Brain microvascular endothelial cell (primary cell): ENCODE data around the gene CRTC3.

Experiments used
- DNase-seq: peaks from one replicate; pipeline ENCODE4 v3.0.0-alpha.2; 2020
- H3K27ac ChIP-seq: fragments of 250-450 bp; sonication (Bioruptor Pico); 2 replicates; pipeline ENCODE4 v1.5.1; 2020; ENCODE audit warnings: mild to moderate bottlenecking, moderate library complexity
- H3K27me3 ChIP-seq: fragments of 250-450 bp; sonication (Bioruptor Pico); replicated peaks from 2 replicates; pipeline ENCODE4 v1.5.1; 2020; ENCODE audit warnings: mild to moderate bottlenecking
- H3K36me3 ChIP-seq: fragments of 250-450 bp; sonication (Bioruptor Pico); replicated peaks from 2 replicates; pipeline ENCODE4 v1.5.1; 2020; ENCODE audit warnings: mild to moderate bottlenecking
- H3K4me3 ChIP-seq: 2 replicates; pipeline ENCODE4 v1.5.1; 2011; ENCODE audit warnings: low read depth, mild to moderate bottlenecking, control low read depth, low read length, moderate library complexity
- in situ Hi-C: cut with HindIII; loops from 2 replicates; pipeline ENCODE4 v1.10.0; 2017; ENCODE audit warnings: low sequenced_read_pairs, low pct_ligation_motif_present
- TF ChIP-seq, protein P1 (sequence below): IDR thresholded peaks from 2 replicates; pipeline ENCODE4 v1.5.1; 2011; ENCODE audit warnings: low read depth, mild to moderate bottlenecking, moderate library complexity, low read length, control low read depth, inconsistent platforms; ENCODE audit errors: missing control alignments

Gene CRTC3

DNA sequence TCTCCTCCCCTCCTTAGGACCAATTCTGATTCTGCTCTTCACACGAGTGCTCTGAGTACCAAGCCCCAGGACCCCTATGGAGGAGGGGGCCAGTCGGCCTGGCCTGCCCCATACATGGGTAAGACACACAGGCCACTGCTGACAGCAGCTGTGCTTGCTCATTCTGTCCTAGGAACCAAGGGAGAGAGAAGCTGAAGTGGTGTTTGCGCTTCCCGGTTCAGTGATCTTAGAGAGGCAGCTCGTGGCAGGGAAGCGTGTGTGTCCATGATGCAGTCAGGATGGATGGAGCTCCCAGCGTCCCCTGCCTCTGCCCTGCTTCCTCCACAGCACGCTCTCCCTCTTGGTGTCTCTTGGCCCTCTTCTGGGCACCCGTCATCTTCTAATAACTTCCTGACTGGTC is 77.6 kb downstream of the CRTC3 start:
- H3K36me3 ChIP-seq = peaks cover 8% of the 10 kb centered on the region
- in situ Hi-C loops = no loop called here
- H3K4me3 ChIP-seq = no peak overlapping the region
- no peak for DNase-seq
- TF ChIP-seq, protein P1, sequence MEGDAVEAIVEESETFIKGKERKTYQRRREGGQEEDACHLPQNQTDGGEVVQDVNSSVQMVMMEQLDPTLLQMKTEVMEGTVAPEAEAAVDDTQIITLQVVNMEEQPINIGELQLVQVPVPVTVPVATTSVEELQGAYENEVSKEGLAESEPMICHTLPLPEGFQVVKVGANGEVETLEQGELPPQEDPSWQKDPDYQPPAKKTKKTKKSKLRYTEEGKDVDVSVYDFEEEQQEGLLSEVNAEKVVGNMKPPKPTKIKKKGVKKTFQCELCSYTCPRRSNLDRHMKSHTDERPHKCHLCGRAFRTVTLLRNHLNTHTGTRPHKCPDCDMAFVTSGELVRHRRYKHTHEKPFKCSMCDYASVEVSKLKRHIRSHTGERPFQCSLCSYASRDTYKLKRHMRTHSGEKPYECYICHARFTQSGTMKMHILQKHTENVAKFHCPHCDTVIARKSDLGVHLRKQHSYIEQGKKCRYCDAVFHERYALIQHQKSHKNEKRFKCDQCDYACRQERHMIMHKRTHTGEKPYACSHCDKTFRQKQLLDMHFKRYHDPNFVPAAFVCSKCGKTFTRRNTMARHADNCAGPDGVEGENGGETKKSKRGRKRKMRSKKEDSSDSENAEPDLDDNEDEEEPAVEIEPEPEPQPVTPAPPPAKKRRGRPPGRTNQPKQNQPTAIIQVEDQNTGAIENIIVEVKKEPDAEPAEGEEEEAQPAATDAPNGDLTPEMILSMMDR = no peak
- no peaks in the 10 kb centered on the region for H3K27me3 ChIP-seq
- H3K27ac ChIP-seq = no peak overlapping the region

DNA sequence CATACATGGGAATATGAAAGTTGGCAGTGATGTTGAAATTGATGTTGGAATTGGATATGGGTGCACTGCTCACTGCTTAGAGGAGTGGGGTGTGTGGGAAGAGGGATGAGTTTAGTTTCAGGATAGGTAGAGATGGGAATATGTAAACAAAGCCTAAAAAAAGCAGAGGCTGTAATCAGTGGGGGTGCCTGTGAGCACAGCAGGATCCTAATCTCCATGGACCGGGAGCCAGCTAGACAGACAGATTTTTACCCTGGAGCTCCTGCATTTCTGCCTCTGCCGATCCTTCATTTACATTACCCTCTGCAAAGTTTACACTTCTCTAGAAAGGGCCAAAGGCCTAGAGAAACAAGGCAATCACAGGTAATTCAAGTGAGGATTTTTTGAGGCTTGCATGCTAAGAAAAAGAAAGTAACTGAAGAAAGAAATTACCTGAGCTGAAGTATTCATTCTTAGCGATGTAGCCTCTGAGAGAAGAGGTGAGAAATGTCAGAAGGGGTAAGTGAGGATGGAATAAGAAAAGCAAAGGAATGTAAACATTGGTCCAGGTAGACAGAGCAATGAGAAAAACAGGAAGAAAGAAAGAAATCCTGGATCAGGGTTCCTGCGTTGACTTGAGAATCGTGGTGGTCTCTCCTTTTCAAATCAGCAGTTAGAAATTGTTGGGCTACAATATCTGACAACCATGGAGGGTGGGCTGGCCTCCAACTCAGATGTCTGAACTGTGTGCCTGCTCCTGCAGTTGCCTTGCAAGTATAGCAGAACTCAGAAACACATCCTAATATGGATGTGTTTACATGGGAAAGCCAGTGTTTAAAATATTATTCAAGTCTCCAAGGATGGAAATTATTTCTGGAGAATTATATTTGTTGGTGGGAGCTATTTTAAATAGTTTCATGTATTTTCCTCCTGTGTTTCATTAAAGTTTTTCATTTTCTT is 79.8 kb downstream of the CRTC3 start:
- Histone ChIP-seq H3K4me3 (no peak overlapping the region), H3K36me3 (peaks cover 7% of the 10 kb centered on the region), H3K27ac (no peak overlapping the region), H3K27me3 (no peaks in the 10 kb centered on the region)
- TF ChIP-seq, protein P1 = no peak
- no peak for DNase-seq
- in situ Hi-C loops = no loop called here

DNA sequence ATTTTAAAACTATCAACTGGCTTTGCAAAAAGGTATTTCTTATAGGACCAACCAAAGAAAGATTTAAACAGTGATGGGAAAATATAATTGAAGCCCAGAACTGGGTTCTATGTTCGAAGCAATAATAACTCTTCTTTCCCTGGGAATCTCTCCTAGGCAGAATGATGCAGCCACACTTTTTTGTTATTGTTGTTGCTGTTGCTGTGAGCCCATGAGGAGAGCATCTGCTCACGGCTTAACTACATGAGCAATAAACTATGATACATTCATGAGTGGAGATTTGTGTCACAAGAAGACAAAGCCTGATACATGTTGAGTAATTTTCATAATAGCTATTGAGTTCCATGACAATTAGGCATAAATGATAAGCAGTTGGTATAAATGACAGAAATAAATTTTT is 80.5 kb downstream of the CRTC3 start:
- H3K36me3 ChIP-seq = peaks cover 8% of the 10 kb centered on the region
- DNase-seq = peak; percentile 37
- H3K4me3 ChIP-seq = no peak overlapping the region
- no peak overlapping the region for H3K27ac ChIP-seq
- in situ Hi-C loops = no loop called here
- no peaks in the 10 kb centered on the region for H3K27me3 ChIP-seq
- TF ChIP-seq, protein P1 = no peak

DNA sequence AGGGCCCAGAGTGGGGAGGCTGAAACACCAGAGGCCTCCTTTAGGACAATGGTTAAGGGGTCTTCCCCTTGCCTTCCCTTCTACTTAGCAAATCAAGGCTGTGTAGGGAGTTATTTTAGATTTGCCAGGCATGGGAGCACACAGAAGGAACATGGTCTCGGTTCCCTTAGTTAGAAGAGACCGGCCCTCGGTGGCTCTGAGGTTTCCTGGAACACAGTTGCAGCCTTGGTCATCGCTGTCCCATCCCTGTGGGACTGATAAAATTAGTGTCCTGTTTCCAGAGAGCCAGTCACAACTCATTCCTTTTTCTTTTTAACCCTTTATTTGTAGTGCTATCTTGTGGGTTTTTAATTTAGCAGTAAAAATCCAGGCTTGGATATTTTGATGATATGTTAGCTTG is 81.4 kb downstream of the CRTC3 start:
- Histone ChIP-seq H3K27ac (no peak overlapping the region), H3K4me3 (no peak overlapping the region), H3K36me3 (peaks cover 10% of the 10 kb centered on the region), H3K27me3 (no peaks in the 10 kb centered on the region)
- DNase-seq = no peak
- TF ChIP-seq, protein P1 = no peak
- in situ Hi-C loops = no loop called here

DNA sequence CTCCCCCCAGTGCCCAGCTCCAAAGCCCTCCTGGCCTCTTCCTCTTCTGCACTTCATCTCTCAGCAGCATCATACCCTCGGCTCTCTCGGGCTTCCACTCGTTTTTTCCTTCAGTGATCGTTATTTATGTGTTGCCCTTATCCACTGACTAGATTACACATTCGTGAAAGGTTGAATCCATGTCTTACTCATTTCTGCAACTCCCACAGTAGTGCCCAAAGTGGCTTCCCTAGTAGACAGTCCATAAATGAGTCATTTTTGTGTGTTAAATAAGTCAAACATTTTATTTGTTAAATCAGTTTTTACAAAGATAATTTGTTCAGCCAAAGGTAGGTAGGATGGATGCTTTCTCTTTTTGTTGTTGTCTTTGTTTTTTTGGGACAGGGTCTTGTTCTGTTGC is 87.4 kb downstream of the CRTC3 start:
- peaks cover 17% of the 10 kb centered on the region for H3K36me3 ChIP-seq
- no peaks in the 10 kb centered on the region for H3K27me3 ChIP-seq
- in situ Hi-C loops = no loop called here
- TF ChIP-seq, protein P1 = no peak
- DNase-seq = no peak
- no peak overlapping the region for H3K27ac ChIP-seq
- H3K4me3 ChIP-seq = no peak overlapping the region
